H1 (cell line): Measurements from ENCODE around the gene LRRC46. TPM values are rescaled to one million over a fixed set of nuclear protein-coding genes. Genes with fewer than 3 reads are reported as not detected.

Source experiments
- CTCF ChIA-PET: fragments of 300-600 bp; sonication (Branson Sonifier 250); formaldehyde crosslinking; loops from one replicate; lab custom pipeline; 2021; ENCODE audit not compliant: partially characterized antibody; lab: Charles Lee
- POLR2A ChIA-PET: fragments of 300-600 bp; sonication (Branson Sonifier 250); formaldehyde crosslinking; loops from one replicate; lab custom pipeline; 2021; ENCODE audit warnings: inconsistent platforms; ENCODE audit not compliant: partially characterized antibody; lab: Charles Lee
- DNase-seq, 2 experiments: peaks; one replicate each; pipeline versions ENCODE4 v3.0.0 to v3.0.0-alpha.2; 2010 to 2022; ENCODE audit warnings: low spot score in 2 of 2, low read depth in 1 of 2, mixed read lengths in 1 of 2
- FAIRE-seq: peaks from 2 replicates; lab custom pipeline; 2011; peaks lifted over from hg19 to GRCh38; lab: Jason Lieb, UNC
- H2AFZ ChIP-seq: 2 replicates; pipeline ENCODE4 v1.8.1; 2012; ENCODE audit warnings: low read length, inconsistent platforms
- H2AK5ac ChIP-seq: 2 replicates; pipeline ENCODE4 v1.6.1; 2013; ENCODE audit warnings: low read depth, low read length
- H2BK120ac ChIP-seq: replicated peaks from 2 replicates; pipeline ENCODE3; 2013; ENCODE audit warnings: low read depth, low read length, inconsistent platforms
- H2BK12ac ChIP-seq: 2 replicates; pipeline ENCODE4 v1.6.1; 2013; ENCODE audit warnings: low read depth, low read length
- H2BK15ac ChIP-seq: 2 replicates; pipeline ENCODE4 v1.6.1; 2013; ENCODE audit warnings: low read length
- H2BK20ac ChIP-seq: 2 replicates; pipeline ENCODE4 v1.6.1; 2013; ENCODE audit warnings: low read length
- H2BK5ac ChIP-seq: 2 replicates; pipeline ENCODE4 v1.6.1; 2013; ENCODE audit warnings: low read depth, low read length
- H3K14ac ChIP-seq: 2 replicates; pipeline ENCODE4 v1.6.1; 2013; ENCODE audit warnings: inconsistent platforms; ENCODE audit not compliant: insufficient read length
- H3K18ac ChIP-seq: 2 replicates; pipeline ENCODE4 v1.6.1; 2013; ENCODE audit warnings: low read length; ENCODE audit errors: extremely low read depth
- H3K23ac ChIP-seq: 2 replicates; pipeline ENCODE4 v1.6.1; 2013; ENCODE audit warnings: inconsistent platforms; ENCODE audit not compliant: insufficient read length
- H3K23me2 ChIP-seq: 2 replicates; pipeline ENCODE4 v1.6.1; 2013; ENCODE audit warnings: low read depth, low read length
- H3K27ac ChIP-seq: 2 replicates; pipeline ENCODE4 v1.6.1; 2011; ENCODE audit warnings: low read depth, low read length, inconsistent platforms
- H3K27me3 ChIP-seq, 4 experiments: replicated peaks in 1 of 4; 1 replicate in 1 of 4; 2 replicates in 3 of 4; pipeline versions ENCODE4 v1.6.1 to v1.8.1; 2011 to 2013; ENCODE audit warnings: low read length in 3 of 4, mild to moderate bottlenecking in 3 of 4, inconsistent platforms in 2 of 4, mixed read lengths in 2 of 4, moderate library complexity in 1 of 4; ENCODE audit not compliant: control insufficient read depth in 3 of 4, insufficient read depth in 3 of 4; ENCODE audit errors: extremely low read depth in 1 of 4
- H3K36me3 ChIP-seq, 4 experiments: 2 replicates each; pipeline versions ENCODE4 v1.6.1 to v1.8.1; 2011 to 2013; ENCODE audit warnings: mild to moderate bottlenecking in 4 of 4, low read length in 3 of 4, moderate library complexity in 2 of 4, control low read depth in 1 of 4, inconsistent platforms in 1 of 4; ENCODE audit not compliant: insufficient read depth in 4 of 4, control insufficient read depth in 2 of 4
- H3K4ac ChIP-seq: replicated peaks from 2 replicates; pipeline ENCODE3; 2013; ENCODE audit warnings: low read length, low read depth, mixed read lengths, inconsistent platforms; ENCODE audit not compliant: insufficient read length
- H3K4me1 ChIP-seq, 4 experiments: replicated peaks in 1 of 4; 1 replicate in 1 of 4; 2 replicates in 3 of 4; pipeline versions ENCODE4 v1.6.1 to v1.8.1; 2011 to 2013; ENCODE audit warnings: low read length in 3 of 4, inconsistent platforms in 2 of 4, mixed read lengths in 1 of 4; ENCODE audit not compliant: insufficient read depth in 4 of 4, control insufficient read depth in 3 of 4
- H3K4me2 ChIP-seq, 2 experiments: 2 replicates each; pipeline versions ENCODE4 v1.6.1 to v1.8.1; 2011 to 2013; ENCODE audit warnings: low read depth in 2 of 2, low read length in 2 of 2, control low read depth in 1 of 2, inconsistent platforms in 1 of 2, mild to moderate bottlenecking in 1 of 2; ENCODE audit not compliant: insufficient read depth in 1 of 2
- H3K4me3 ChIP-seq, 4 experiments: fragments of 200-600, 300-600 bp in 1 of 4; sonication (generic), shearing (Covaris generic), sonication (Bioruptor Twin) in 1 of 4; 2 replicates each; pipeline versions ENCODE4 v1.5.1 to v1.8.1; 2011 to 2016; ENCODE audit warnings: low read length in 4 of 4, low read depth in 3 of 4, control low read depth in 2 of 4, inconsistent platforms in 2 of 4, mild to moderate bottlenecking in 2 of 4, mixed read lengths in 1 of 4, moderate library complexity in 1 of 4; ENCODE audit not compliant: insufficient read depth in 2 of 4; ENCODE audit errors: extremely low read depth in 1 of 4
- H3K56ac ChIP-seq: replicated peaks from 2 replicates; pipeline ENCODE3; 2013; ENCODE audit warnings: low read depth, mild to moderate bottlenecking, mixed read lengths, low read length, inconsistent platforms; ENCODE audit not compliant: insufficient read length
- H3K79me1 ChIP-seq: 2 replicates; pipeline ENCODE4 v1.6.1; 2013; ENCODE audit warnings: low read depth, low read length, control low read depth
- H3K79me2 ChIP-seq, 2 experiments: 2 replicates each; pipeline versions ENCODE4 v1.6.1 to v1.8.1; 2012 to 2013; ENCODE audit warnings: low read length in 2 of 2, mild to moderate bottlenecking in 2 of 2, inconsistent platforms in 1 of 2; ENCODE audit not compliant: insufficient read depth in 2 of 2, control insufficient read depth in 1 of 2
- H3K9ac ChIP-seq, 4 experiments: replicated peaks in 1 of 4; 1 replicate in 1 of 4; 2 replicates in 3 of 4; pipeline versions ENCODE4 v1.6.1 to v1.8.1; 2011 to 2013; ENCODE audit warnings: low read depth in 3 of 4, low read length in 3 of 4, control low read depth in 2 of 4, mild to moderate bottlenecking in 2 of 4, moderate library complexity in 2 of 4, inconsistent platforms in 1 of 4; ENCODE audit errors: extremely low read depth in 1 of 4
- H3K9me3 ChIP-seq, 2 experiments: 2 replicates each; pipeline versions ENCODE4 v1.6.1 to v1.8.1; 2012 to 2013; ENCODE audit warnings: mild to moderate bottlenecking in 2 of 2, moderate library complexity in 2 of 2, control low read depth in 1 of 2, inconsistent platforms in 1 of 2, low read depth in 1 of 2, low read length in 1 of 2, mixed read lengths in 1 of 2; ENCODE audit not compliant: insufficient read depth in 2 of 2
- H4K20me1 ChIP-seq, 2 experiments: replicated peaks in 1 of 2; 2 replicates each; pipeline versions ENCODE3 to v1.8.1; 2011 to 2013; ENCODE audit warnings: inconsistent platforms in 2 of 2, low read length in 2 of 2, mild to moderate bottlenecking in 1 of 2; ENCODE audit not compliant: insufficient read depth in 2 of 2, control insufficient read depth in 1 of 2
- H4K5ac ChIP-seq: 2 replicates; pipeline ENCODE4 v1.6.1; 2013; ENCODE audit warnings: low read length, low read depth, mixed read lengths, inconsistent platforms; ENCODE audit not compliant: insufficient read length
- H4K8ac ChIP-seq: 2 replicates; pipeline ENCODE4 v1.8.0; 2013; ENCODE audit warnings: mild to moderate bottlenecking, moderate library complexity, low read length, inconsistent platforms; ENCODE audit not compliant: insufficient read depth; ENCODE audit errors: extremely low read depth
- H4K91ac ChIP-seq: replicated peaks from 2 replicates; pipeline ENCODE3; 2013; ENCODE audit warnings: low read length, mixed read lengths, inconsistent platforms; ENCODE audit not compliant: insufficient read length
- GABPA ChIP-seq: IDR thresholded peaks from 2 replicates; pipeline ENCODE4 v1.6.1; 2011; ENCODE audit warnings: mild to moderate bottlenecking, low read length, moderate library complexity, borderline replicate concordance; ENCODE audit not compliant: insufficient read depth
- NANOG ChIP-seq: IDR thresholded peaks from 2 replicates; pipeline ENCODE4 v1.6.1; 2011; ENCODE audit warnings: low read length, low read depth, mild to moderate bottlenecking, inconsistent platforms; ENCODE audit not compliant: insufficient read depth, poor library complexity, severe bottlenecking
- RAD21 ChIP-seq, 2 experiments: IDR thresholded peaks in 1 of 2; conservative IDR thresholded peaks in 1 of 2; 2 replicates each; pipeline ENCODE4 v1.6.1; 2011; ENCODE audit warnings: low read depth in 2 of 2, low read length in 2 of 2, improper control_type of control experiment in 1 of 2, inconsistent platforms in 1 of 2, mild to moderate bottlenecking in 1 of 2, moderate library complexity in 1 of 2
- SAP30 ChIP-seq: fragments of 300-600 bp; sonication (generic); IDR thresholded peaks from 2 replicates; pipeline ENCODE4 v1.7.1; 2012; ENCODE audit warnings: low read length, moderate library complexity, mild to moderate bottlenecking, inconsistent platforms; ENCODE audit not compliant: insufficient read depth, insufficient replicate concordance
- SUZ12 ChIP-seq: fragments of 200-600 bp; sonication (generic); IDR thresholded peaks from 2 replicates; pipeline ENCODE4 v1.6.1; 2012; ENCODE audit warnings: mild to moderate bottlenecking, inconsistent platforms, low read length, moderate library complexity, mixed read lengths
- TAF1 ChIP-seq: IDR thresholded peaks from 2 replicates; pipeline ENCODE4 v1.6.1; 2011; ENCODE audit warnings: mild to moderate bottlenecking, low read depth, low read length
- whole genome bisulfite sequencing, 2 experiments: shearing (Covaris generic) in 1 of 2; methylation state at CpG; one replicate each; pipeline versions ENCODE4 v1.1.6 to v1.1.7; 2013 to 2015; ENCODE audit warnings: low lambda C conversion rate in 2 of 2, mixed read lengths in 2 of 2, inconsistent platforms in 1 of 2, low coverage in 1 of 2, missing lambda C conversion rate in 1 of 2; ENCODE audit not compliant: insufficient replicate concordance in 2 of 2, insufficient coverage in 1 of 2, insufficient read length in 1 of 2; ENCODE audit errors: extremely low coverage in 1 of 2, missing lambda C conversion rate in 1 of 2; 5-methylcytosine and 5-hydroxymethylcytosine counted together
- polyA plus RNA-seq, 7 experiments: library from polyadenylated mRNA; depleted of rRNA in 3 of 7; stranded (reverse) in 5 of 7; unstranded in 2 of 7; fragments of >200 nt in 5 of 7; fragments of 200-250 nt in 2 of 7; gene quantifications; 1 replicate in 5 of 7; 2 replicates in 1 of 7; 4 replicates in 1 of 7; pipeline versions ENCODE4 v1.2.1 to v1.2.3, GENCODE V29; 2011 to 2013; ENCODE audit warnings: missing spikeins in 2 of 7, mixed read lengths in 2 of 7
- total RNA-seq: library from RNA; stranded (reverse); fragmentation: NEBNext Ultra II Directional; extraction: Animal tissue kit (Norgen Biotek cat#: 25700); gene quantifications from 2 replicates; pipeline ENCODE4 v1.2.1, GENCODE V29; 2021

The LRRC46 gene
- total and polyA plus RNA-seq, 2 of the 8 experiments (the other 6 are each of a cell fraction or from before 2014, with no cell fraction given), result 0.18 TPM; not detected in 1

GRCh38 chr17:47844814-47845715, 13.6 kb downstream of the LRRC46 start:
- peaks cover 40 to 59% (median 52%) of the 10 kb centered on the region in 4 experiments for H3K27me3 ChIP-seq
- WGBS, 2 experiments, result 81% methylated on average over 3 of the region's 4 CpGs; no CpG with 5 or more reads in 1 of the 2 experiments
- TF ChIP-seq NANOG (no peak), TAF1 (no peak), GABPA (no peak), SAP30 (no peak), RAD21 (IDR thresholded peaks at IDR 0.05 in 1 of 2, conservative IDR thresholded peaks at IDR 0.05 in 1 of 2; ENCODE audit: low read depth in 2 of 2, low read length in 2 of 2) (0 out of 4 replicates have a peak, but pooled peaks have one; percentile 6 to 17), SUZ12 (no peak)

More at GRCh38 chr17:47844814-47845715, 13.6 kb downstream of the LRRC46 start:
- Histone ChIP-seq H3K56ac (no peak overlapping the region), H3K23ac (no peak overlapping the region), H3K79me1 (no peaks in the 10 kb centered on the region), H4K5ac (no peak overlapping the region), H3K4me2 (no peak overlapping the region), H3K9ac (no peak overlapping the region), H2BK15ac (0 out of 2 replicates have a peak overlapping the region, but pooled peaks have one; percentile 6), H2BK12ac (0 out of 2 replicates have a peak overlapping the region, but pooled peaks have one; percentile 83), H3K27ac (no peak overlapping the region), H2BK5ac (no peak overlapping the region), H3K9me3 (no peaks in the 10 kb centered on the region), H3K18ac (no peak overlapping the region; the same call in 1 of the 2 replicates), H3K14ac (no peak overlapping the region), H3K79me2 (no peaks in the 10 kb centered on the region), H4K91ac (no peak overlapping the region), H4K8ac (no peak overlapping the region), H2AK5ac (no peak overlapping the region), H3K23me2 (peaks cover 9% of the 10 kb centered on the region; the same call in 1 of the 2 replicates), H3K4me3 (no peak overlapping the region), H2AFZ (no peak overlapping the region), H2BK20ac (no peak overlapping the region), H3K4me1 (peaks cover 0 to 32% (median 14%) of the 10 kb centered on the region in 4 experiments; a peak in 6 of 7 replicates), H2BK120ac (no peak overlapping the region), H3K36me3 (no peaks in the 10 kb centered on the region), H4K20me1 (peaks cover 2% of the 10 kb centered on the region in 2 experiments), H3K4ac (no peak overlapping the region)
- FAIRE-seq, result no peak
- ChIA-PET CTCF (interaction anchor here (0.8 to 33.0 kb wide), 19 partner anchors 10 to 500 kb away, joined by 3 to 1206 read pairs (median 6); partner anchors contain the start of genes CDK5RAP3, OSBPL7, PNPO and PRR15L), POLR2A (interaction anchor here (1.2 to 12.4 kb wide), 4 partner anchors 27 to 72 kb away, joined by 3 to 134 read pairs (median 10); partner anchors contain the start of gene SP2)
- no peak for DNase-seq
